ENCODE measurements around the gene HSPA5.

The HSPA5 gene

GRCh38 chr9:125276771-125277170 is 35.6 kb upstream of the HSPA5 start (continued):
- TF ChIP-seq ZNF24 (tag by site-specific recombination; IDR thresholded peaks at IDR 0.05) (no peak), GLI2 (tag by site-specific recombination; IDR thresholded peaks at IDR 0.05; ENCODE audit: borderline replicate concordance, low read depth) (no peak), ZNF521 (tag by site-specific recombination; IDR thresholded peaks at IDR 0.05) (no peak), YY2 (tag by site-specific recombination; IDR thresholded peaks at IDR 0.05) (no peak), HIC1 (tag by site-specific recombination; IDR thresholded peaks at IDR 0.05) (no peak), ZNF169 (tag by site-specific recombination; IDR thresholded peaks at IDR 0.05) (no peak), ZNF548 (tag by site-specific recombination; IDR thresholded peaks at IDR 0.05) (no peak), ZNF843 (tag by site-specific recombination; IDR thresholded peaks at IDR 0.05) (no peak), ZNF555 (tag by site-specific recombination; conservative IDR thresholded peaks at IDR 0.05) (no peak), ZXDB (tag by site-specific recombination; IDR thresholded peaks at IDR 0.05) (no peak), ZNF391 (tag by site-specific recombination; IDR thresholded peaks at IDR 0.05; ENCODE audit: borderline replicate concordance, low read depth) (no peak)

GRCh38 chr9:125272697-125273096 is 31.6 kb upstream of the HSPA5 start:
- no peak for TF ChIP-seq ZNF324 (tag by site-specific recombination; IDR thresholded peaks at IDR 0.05)
- no peak for TF ChIP-seq ZNF138 (tag by site-specific recombination; IDR thresholded peaks at IDR 0.05; ENCODE audit: borderline replicate concordance)
- TF ChIP-seq ZNF747 (tag by site-specific recombination; IDR thresholded peaks at IDR 0.05), result no peak
- no peak for TF ChIP-seq ZIC2 (tag by site-specific recombination; IDR thresholded peaks at IDR 0.05)
- TF ChIP-seq ZNF223 (tag by site-specific recombination; IDR thresholded peaks at IDR 0.05), result no peak
- TF ChIP-seq SP7 (tag by site-specific recombination; IDR thresholded peaks at IDR 0.05), result no peak
- TF ChIP-seq ZEB2 (tag by site-specific recombination; IDR thresholded peaks at IDR 0.05), result no peak
- H3K9me3 ChIP-seq (ENCODE audit: control insufficient read depth, insufficient read depth, low read depth, low read length), result no peaks in the 10 kb centered on the region
- peaks cover 0 to 2% of the 10 kb centered on the region in 2 experiments; a peak in 2 of 3 replicates for H3K36me3 ChIP-seq (ENCODE audit: control insufficient read depth in 2 of 2, insufficient read depth in 1 of 2, low read length in 2 of 2)
- no peak overlapping the region for H3K27ac ChIP-seq (ENCODE audit: extremely low read depth, low read depth, low read length)
- H3K4me1 ChIP-seq (ENCODE audit: control insufficient read depth, insufficient read depth, low read length), result peaks cover 8% of the 10 kb centered on the region
- H3K4me3 ChIP-seq (ENCODE audit: low read depth, low read length), result no peak overlapping the region
- POLR2A ChIA-PET, result interaction anchor here (1.2 kb wide), 1 partner anchor 31 kb away, joined by 4 read pairs; the partner anchor contains the start of gene HSPA5
- CTCF ChIA-PET, result interaction anchor here (0.6 kb wide), 1 partner anchor 909 kb away, joined by 5 read pairs; no protein-coding TSS in a partner anchor

- ChIA-PET POLR2A (no interaction called here), CTCF (no interaction called here)
- H3K4me3 ChIP-seq (ENCODE audit: low read depth, low read length), result no peak overlapping the region
- H3K36me3 ChIP-seq (ENCODE audit: control insufficient read depth in 2 of 2, insufficient read depth in 1 of 2, low read length in 2 of 2), result peaks cover 0 to 11% of the 10 kb centered on the region in 2 experiments; a peak in 2 of 3 replicates
- H3K4me1 ChIP-seq (ENCODE audit: control insufficient read depth, insufficient read depth, low read length), result peaks cover 8% of the 10 kb centered on the region
- H3K9me3 ChIP-seq (ENCODE audit: control insufficient read depth, insufficient read depth, low read depth, low read length), result no peaks in the 10 kb centered on the region
- no peak overlapping the region for H3K27ac ChIP-seq (ENCODE audit: extremely low read depth, low read depth, low read length)
- TF ChIP-seq KLF8 (tag by site-specific recombination; IDR thresholded peaks at IDR 0.05), result no peak
- no peak for TF ChIP-seq ZNF521 (tag by site-specific recombination; IDR thresholded peaks at IDR 0.05)
- TF ChIP-seq ZFP69B (tag by site-specific recombination; IDR thresholded peaks at IDR 0.05), result no peak
- no peak for TF ChIP-seq ZNF561 (tag by site-specific recombination; IDR thresholded peaks at IDR 0.05; ENCODE audit: borderline replicate concordance)
- no peak for TF ChIP-seq ZNF580 (tag by site-specific recombination; IDR thresholded peaks at IDR 0.05)
- TF ChIP-seq ZNF792 (tag by site-specific recombination; IDR thresholded peaks at IDR 0.05), result no peak
- no peak for TF ChIP-seq INSM2 (tag by site-specific recombination; IDR thresholded peaks at IDR 0.05)
- no peak for TF ChIP-seq ZNF280D (tag by site-specific recombination; IDR thresholded peaks at IDR 0.05)
- TF ChIP-seq ZNF121 (tag by site-specific recombination; IDR thresholded peaks at IDR 0.05), result no peak
- TF ChIP-seq ZSCAN16 (tag by site-specific recombination; IDR thresholded peaks at IDR 0.05), result no peak
- TF ChIP-seq ZNF391 (tag by site-specific recombination; IDR thresholded peaks at IDR 0.05; ENCODE audit: borderline replicate concordance, low read depth), result no peak
These were observed 29.9 kb upstream of the HSPA5 start for GRCh38 chr9:125271081-125271480.

Measured in HEK293 (cell line).